ENCODE measurements around the gene TRMT13. TPM values are rescaled to one million over a fixed set of nuclear protein-coding genes. Genes with fewer than 3 reads are reported as not detected.

TRMT13 gene
- total RNA-seq (2014; rRNA removed; shearing (Covaris generic); ENCODE audit: low replicate concordance), result 1.7 and 8.7 TPM in 2 replicates

DNA sequence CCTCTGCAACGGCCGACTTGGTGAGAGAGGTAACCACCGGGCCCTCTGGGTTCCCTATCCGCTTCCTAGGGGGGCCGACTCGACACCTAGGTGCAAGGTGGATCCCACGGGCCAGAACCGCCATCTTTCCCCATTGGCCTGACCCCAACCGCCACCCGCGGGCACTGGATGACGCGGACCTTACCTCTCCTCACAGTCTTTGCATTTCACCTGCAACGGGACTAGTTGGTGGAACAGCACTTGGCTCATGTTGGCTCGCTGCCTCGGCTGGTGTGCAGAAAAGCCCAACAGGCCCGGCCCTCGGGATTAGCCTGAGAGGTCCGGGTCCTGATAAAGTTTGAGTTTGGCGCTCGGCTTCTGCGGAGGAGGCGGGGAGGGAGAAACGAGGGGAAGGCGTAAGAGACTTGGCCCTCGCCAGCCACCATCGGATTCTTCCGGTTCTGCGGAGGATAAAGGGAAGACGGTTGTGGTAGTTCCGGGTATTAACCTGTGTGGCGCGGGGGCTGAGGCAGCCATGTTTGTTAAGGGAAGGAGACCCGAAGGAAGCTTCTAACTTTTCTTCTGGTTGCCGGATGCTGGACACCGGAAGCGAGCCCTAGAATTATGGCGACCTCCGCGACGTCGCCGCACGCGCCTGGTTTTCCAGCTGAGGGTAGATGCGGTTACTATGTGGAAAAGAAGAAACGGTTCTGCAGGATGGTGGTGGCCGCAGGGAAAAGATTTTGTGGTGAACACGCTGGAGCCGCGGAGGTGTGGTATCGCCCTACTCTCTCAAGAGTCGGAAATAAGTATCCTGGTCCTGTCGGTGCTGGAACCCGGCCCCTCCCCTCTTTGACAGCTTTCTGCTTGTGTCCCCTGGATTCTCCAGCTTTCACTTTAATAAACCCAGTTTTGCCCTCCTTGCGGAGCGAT lies at the start of gene TRMT13, which contains the start of gene SASS6:
Gene TRMT13 (plus strand): TSS at position 598 of the 912 bp plus-strand sequence. CDS start 6 bp downstream, at position 604.
Gene SASS6 (minus strand): TSS at position 365 of the 912 bp plus-strand sequence. CDS start 116 bp downstream, at position 249.
- DNase-seq (ENCODE audit: low read depth), result peak; percentile 95
- in situ Hi-C loops (cut with HindIII; ENCODE audit: low pct_unique_long_range_greater_than_20kb, low sequenced_read_pairs), result no loop called here

DNA sequence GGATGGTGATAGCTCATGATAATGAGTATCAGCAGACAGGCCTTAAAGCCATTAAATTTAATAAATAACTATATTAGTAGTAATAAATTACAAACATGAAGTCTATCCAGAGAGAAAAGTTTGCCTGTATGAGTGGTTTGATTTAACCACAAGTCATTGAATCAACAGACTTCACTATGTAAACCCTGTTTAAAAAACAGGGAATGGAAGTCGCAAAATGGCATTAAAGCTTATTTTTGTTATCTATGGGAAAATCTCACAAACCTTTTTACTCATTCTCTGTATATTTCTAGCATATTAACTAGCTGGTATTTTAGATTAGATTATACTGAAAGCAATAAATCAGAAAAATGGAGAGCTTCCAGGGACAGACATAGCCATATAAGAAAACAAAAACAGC lies 45.6 kb upstream of the TRMT13 start:
- in situ Hi-C loops (cut with HindIII; ENCODE audit: low pct_unique_long_range_greater_than_20kb, low sequenced_read_pairs), result no loop called here
- DNase-seq (ENCODE audit: low read depth), result no peak

DNA sequence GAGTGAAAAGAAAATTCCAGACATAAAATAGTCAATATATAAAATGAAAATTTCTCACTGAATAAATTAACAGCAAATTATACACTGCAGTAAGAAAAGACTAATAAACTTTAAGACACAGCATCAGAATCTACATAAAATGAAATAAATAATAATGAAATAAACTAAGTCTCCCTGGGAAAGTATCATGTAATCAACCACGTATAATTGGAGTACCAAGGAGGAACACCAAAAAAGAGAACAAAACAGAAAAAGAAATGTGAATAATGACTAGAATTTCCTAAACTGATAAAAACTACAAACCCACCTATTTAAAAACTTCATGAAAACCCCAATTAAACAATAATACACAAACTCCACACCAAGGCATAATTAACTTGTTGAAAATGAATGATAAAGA lies 43.9 kb upstream of the TRMT13 start:
- in situ Hi-C loops (cut with HindIII; ENCODE audit: low pct_unique_long_range_greater_than_20kb, low sequenced_read_pairs), result no loop called here
- DNase-seq (ENCODE audit: low read depth), result no peak

DNA sequence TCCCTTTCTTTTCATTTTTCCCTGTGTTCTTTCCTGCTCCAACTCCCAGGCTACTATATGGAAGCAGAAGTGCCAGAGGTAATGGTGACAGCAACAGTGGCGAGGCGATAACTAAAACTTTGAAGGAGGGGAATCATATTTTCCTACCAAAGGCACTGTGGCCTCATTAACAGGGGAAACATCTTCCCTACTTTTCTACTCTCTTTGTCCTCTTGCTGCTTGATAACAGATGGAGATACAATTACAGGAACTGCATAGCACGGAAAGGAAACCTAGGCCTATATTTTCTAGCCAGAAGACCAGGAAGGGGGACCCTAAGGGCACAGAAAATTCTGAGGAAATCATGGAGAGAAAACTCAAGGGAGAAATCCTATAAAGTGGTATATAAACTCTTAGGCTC lies 42.5 kb upstream of the TRMT13 start:
- DNase-seq (ENCODE audit: low read depth), result no peak

DNA sequence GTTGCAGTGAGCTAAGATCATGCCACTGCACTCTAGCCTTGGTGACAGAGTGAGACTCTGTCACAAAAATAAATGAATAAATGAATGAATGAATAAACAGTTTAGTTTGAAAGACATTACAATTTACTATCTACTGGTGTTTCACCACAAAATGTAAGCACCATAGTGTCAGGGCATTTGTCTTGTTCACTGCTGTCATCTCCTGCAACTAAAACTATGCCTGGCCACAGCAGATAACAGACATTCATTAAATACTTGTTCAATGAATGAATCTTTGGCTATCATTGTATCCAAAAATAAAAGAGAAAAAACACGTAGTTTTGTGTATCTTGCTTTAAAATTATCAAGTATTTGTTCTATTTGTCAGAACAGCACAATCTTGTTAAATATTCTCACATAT lies 32.8 kb upstream of the TRMT13 start:
- DNase-seq (ENCODE audit: low read depth), result no peak
- in situ Hi-C loops (cut with HindIII; ENCODE audit: low pct_unique_long_range_greater_than_20kb, low sequenced_read_pairs), result no loop called here

More for the DNA sequence above, 42.5 kb upstream of the TRMT13 start:
- in situ Hi-C loops (cut with HindIII; ENCODE audit: low pct_unique_long_range_greater_than_20kb, low sequenced_read_pairs), result no loop called here

DNA sequence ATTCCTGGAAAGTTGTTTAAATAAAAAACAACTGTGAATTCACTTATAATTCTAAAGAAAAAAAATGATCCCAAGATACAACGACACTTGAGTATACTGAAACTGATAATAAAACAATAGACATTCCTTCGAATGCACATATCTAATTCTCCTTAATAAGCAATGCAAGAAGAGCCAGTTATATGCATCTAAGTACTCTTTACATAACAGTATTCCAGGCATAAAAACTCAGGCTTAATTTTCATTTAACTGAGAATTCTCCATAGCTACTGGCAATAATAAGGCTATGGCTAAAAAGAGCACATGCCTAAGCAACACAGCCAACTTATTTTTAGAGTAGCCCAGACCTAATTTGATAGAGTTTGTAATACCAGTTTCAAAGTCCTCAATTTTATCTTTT lies 31.4 kb upstream of the TRMT13 start:
- in situ Hi-C loops (cut with HindIII; ENCODE audit: low pct_unique_long_range_greater_than_20kb, low sequenced_read_pairs), result no loop called here
- no peak for DNase-seq (ENCODE audit: low read depth)

DNA sequence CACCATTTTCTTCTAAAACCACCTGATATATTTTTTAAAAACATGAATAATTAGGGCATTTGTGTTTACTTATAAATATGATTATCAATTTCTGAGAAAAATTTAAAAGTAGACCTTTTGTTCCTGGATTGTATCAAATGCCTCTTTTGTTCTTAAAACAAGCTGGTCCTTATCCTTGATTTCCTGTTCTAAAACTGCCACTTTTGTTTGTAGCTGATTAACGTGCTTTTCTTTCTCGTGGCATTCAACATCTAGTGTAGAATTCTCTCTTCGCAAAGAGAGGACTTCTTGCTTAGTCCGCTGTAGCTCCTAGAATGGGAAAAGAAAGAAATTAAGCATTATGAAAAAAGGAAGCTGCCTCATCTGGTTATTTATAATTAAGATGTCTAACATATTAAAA lies 25.3 kb upstream of the TRMT13 start:
- in situ Hi-C loops (cut with HindIII; ENCODE audit: low pct_unique_long_range_greater_than_20kb, low sequenced_read_pairs), result no loop called here
- no peak for DNase-seq (ENCODE audit: low read depth)

DNA sequence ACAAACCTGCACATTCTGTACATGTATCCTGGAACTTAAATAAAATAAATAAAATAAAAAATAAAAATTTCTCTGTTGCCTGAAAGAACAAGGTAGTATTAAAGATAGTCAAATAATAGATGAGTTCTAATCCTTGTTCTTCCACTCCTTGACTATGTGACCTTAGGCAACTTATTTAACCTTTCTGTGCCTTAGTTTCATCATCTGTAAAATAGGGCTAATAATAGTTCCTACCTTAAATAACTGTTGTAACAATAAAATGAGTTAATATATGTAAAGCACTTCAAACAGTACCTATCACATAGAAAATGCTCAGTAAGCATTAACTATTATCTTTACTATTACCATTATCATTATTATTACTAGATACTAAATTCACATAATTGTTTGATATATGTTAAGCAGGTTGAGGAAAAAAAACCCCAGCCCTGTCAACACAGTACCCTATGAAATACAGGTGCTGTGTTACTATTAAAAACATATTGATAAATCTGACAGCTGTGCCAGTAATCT lies 23.4 kb upstream of the TRMT13 start:
- in situ Hi-C loops (cut with HindIII; ENCODE audit: low pct_unique_long_range_greater_than_20kb, low sequenced_read_pairs), result no loop called here
- no peak for DNase-seq (ENCODE audit: low read depth)

GRCh38 chr1:100115524-100115923 lies 17.4 kb upstream of the TRMT13 start:
- in situ Hi-C loops (cut with HindIII; ENCODE audit: low pct_unique_long_range_greater_than_20kb, low sequenced_read_pairs), result no loop called here
- DNase-seq (ENCODE audit: low read depth), result no peak

DNA sequence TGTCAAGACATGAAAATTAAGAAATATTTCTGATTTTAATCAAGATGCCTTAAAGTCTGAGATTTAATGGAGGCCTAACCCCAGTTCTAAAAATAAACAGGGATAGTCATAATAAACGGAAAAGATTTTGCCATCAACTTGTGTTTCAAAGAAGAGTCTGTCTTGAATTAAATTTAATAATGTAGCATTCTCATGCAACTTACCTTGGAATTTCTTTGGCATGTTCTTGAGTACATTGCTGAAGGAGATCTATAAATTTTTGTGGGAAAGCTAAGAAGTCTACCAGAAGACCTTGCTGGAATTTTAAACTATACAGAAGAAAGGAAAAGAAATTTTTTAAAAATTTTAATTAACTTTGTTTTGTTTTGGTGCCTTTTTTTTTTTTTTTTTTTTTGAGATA lies 10.8 kb upstream of the TRMT13 start:
- no peak for DNase-seq (ENCODE audit: low read depth)
- in situ Hi-C loops (cut with HindIII; ENCODE audit: low pct_unique_long_range_greater_than_20kb, low sequenced_read_pairs), result no loop called here

GRCh38 chr1:100127226-100127625 lies 5.7 kb upstream of the TRMT13 start:
- in situ Hi-C loops (cut with HindIII; ENCODE audit: low pct_unique_long_range_greater_than_20kb, low sequenced_read_pairs), result no loop called here

GRCh38 chr1:100130552-100131077 lies 2.3 kb upstream of the TRMT13 start:
- in situ Hi-C loops (cut with HindIII; ENCODE audit: low pct_unique_long_range_greater_than_20kb, low sequenced_read_pairs), result no loop called here
- DNase-seq (ENCODE audit: low read depth), result no peak

More at GRCh38 chr1:100127226-100127625, 5.7 kb upstream of the TRMT13 start:
- DNase-seq (ENCODE audit: low read depth), result no peak

DNA sequence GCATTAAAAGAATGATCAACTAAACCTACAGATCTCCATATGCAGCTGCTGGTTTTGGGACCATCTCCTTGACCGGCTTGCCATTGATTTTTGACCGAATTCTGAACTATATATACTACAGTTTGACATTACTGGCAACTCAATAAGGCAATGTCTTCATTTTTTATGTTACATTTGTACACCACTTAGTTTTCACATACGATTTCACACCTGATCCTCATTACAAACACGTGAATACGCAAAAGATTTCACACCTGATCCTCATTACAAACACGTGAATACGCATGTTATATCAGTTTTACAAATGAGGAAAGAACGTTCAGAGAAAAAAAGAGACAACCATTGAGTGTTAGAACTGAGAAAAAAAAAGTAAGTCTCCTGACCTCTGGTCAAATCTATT lies 1.3 kb upstream of the TRMT13 start:
- DNase-seq (ENCODE audit: low read depth), result no peak
- in situ Hi-C loops (cut with HindIII; ENCODE audit: low pct_unique_long_range_greater_than_20kb, low sequenced_read_pairs), result no loop called here

- in situ Hi-C loops (cut with HindIII; ENCODE audit: low pct_unique_long_range_greater_than_20kb, low sequenced_read_pairs), result no loop called here
These were observed 1.9 kb downstream of the TRMT13 start for GRCh38 chr1:100134872-100135271.

DNA sequence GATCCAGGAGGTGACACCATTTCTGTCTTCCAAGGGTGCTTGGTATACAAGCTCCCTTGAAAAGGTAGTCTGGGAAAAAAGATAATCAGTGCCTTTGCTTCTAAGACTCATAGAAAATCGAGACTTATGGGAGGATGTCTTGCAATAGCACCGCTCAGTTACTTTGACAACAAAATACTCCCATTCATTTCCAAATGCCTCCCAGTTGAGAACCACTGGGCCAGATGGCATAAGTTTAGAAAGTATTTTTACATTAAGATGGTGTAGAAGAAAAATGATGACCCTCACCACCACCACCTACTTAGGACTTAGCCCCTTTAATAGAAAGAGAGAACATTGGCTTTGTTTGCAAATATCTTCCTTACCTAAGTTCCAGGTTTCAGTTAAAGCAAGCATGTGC lies 4.6 kb downstream of the TRMT13 start:
- in situ Hi-C loops (cut with HindIII; ENCODE audit: low pct_unique_long_range_greater_than_20kb, low sequenced_read_pairs), result no loop called here
- no peak for DNase-seq (ENCODE audit: low read depth)

More at GRCh38 chr1:100134872-100135271, 1.9 kb downstream of the TRMT13 start:
- no peak for DNase-seq (ENCODE audit: low read depth)

- no peak for DNase-seq (ENCODE audit: low read depth)
- in situ Hi-C loops (cut with HindIII; ENCODE audit: low pct_unique_long_range_greater_than_20kb, low sequenced_read_pairs), result no loop called here
These were observed 8.2 kb downstream of the TRMT13 start for GRCh38 chr1:100141192-100141591.

- in situ Hi-C loops (cut with HindIII; ENCODE audit: low pct_unique_long_range_greater_than_20kb, low sequenced_read_pairs), result no loop called here
- DNase-seq (ENCODE audit: low read depth), result no peak
These were observed 9.4 kb downstream of the TRMT13 start for GRCh38 chr1:100142343-100142742.

DNA sequence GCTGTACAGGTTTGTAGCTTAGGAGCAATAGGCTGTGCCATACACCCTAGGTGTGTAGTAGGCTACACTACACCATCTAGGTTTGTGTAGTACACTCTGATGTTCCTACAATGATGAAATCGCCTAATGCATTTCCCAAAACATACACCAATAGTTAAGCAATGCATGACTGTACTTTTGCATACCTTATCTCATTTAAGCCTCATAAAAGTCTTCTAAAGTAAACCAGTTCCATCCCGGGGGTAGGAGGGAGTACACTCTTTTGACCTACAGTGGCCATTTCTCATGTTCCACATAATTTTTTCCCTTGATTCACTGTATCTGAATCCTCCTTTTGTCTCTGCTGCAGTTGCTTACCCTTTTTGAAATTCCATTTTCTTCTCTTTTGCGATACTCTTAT lies 12.2 kb downstream of the TRMT13 start:
- in situ Hi-C loops (cut with HindIII; ENCODE audit: low pct_unique_long_range_greater_than_20kb, low sequenced_read_pairs), result no loop called here
- no peak for DNase-seq (ENCODE audit: low read depth)

GRCh38 chr1:100146958-100147357 lies 14.0 kb downstream of the TRMT13 start:
- in situ Hi-C loops (cut with HindIII; ENCODE audit: low pct_unique_long_range_greater_than_20kb, low sequenced_read_pairs), result no loop called here
- no peak for DNase-seq (ENCODE audit: low read depth)
